Islet precursor cell (in vitro differentiated cells): Measurements from ENCODE around the gene EGF.
"Not testable (repeated sequence)": the region's sequence is repeated elsewhere in the genome, so short reads cannot be mapped to it uniquely, and the experiment has no call there.

Experiments used
- DNase-seq: peaks from one replicate; pipeline ENCODE4 v3.0.0-alpha.2; 2018

The EGF gene

DNA sequence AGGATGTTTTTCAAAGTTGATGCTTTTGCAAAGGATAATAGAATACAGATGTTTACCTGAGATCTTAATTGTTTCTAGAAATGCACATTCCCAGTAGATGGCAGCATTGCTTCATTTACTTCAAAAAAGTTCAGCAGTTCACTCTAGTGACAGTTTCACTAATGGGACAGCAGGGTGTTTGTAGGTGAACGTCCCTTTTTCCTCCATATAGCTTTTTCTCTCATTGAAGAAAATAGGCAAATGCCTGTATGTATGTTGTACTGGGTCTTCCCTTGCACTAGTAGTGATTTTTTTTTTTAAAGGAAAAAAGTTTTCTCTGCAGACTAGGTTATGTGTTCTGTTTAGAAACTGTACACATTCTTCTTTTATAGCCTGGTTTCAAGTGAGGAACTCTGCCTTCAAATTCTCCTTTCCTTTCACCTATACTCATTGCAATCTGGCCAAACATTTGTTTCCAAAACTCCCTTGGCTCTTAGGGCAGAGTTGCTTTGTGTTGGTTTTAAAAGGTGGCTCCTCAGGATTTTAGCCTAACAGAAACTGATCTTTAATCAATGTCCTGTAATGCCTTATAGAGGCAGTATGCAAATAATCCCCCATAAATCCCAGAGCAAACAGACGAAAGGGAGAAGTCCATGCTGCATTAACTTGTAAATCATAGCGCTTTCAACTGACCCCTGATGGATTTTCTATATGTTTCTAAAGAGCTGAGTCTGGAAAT is 86.3 kb downstream of the EGF start:
- DNase-seq = no peak

- DNase-seq = no peak
These were observed 86.9 kb downstream of the EGF start for GRCh38 chr4:109999585-109999912.

DNA sequence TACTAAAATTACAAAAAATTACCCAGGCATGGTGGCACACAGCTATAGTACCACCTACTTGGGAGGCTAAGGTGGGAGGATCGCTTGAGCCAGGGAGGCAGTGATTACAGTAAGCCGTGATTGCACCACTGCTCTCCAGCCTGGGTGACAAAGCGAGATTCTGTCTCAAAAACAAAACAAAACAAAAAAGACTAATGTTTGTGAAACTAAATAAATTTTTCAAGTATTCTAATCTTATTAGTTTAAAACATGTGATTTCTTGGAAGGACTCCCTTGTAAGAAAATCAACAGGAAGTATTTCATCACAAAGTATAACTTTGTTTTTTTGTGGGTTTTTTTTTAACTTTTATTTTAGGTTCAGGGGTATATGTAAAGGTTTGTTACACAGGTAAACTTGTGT is 89.6 kb downstream of the EGF start:
- DNase-seq = no peak

DNA sequence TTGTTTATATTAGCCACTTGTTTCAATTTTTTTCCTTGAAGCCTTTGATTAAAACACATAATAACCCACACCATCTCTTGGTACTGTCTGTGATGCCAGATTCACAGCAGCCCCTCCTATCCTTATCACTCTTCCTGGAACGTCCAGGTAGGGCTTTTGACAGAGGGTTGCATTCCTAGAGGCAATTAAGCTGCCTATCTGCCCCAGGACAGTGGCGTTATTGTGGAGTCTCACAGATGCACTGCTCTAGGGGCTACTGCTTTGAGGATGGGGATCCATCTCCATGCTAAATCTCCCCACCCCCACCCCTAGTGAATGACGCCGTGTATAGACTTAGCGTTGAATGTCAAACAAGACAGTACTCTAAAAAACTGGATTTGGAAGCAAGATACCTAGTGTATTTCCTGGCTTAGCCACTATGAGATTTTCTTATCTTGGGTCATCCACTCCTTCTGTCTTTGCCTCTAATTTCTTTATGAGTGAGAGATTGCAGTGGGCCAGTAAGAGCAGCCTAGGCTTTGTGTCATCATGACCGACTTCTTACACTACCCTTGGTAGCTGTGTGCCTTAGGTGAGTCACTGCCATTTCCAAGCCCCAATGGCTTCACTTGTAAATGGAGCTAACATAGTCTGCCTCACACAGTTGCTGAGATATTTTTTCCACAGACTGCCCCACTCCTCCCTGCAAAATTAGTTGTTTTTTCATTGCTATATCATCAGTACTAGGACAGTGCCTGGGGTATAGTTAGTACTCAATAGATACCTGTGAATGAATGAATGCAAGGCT is 90.9 kb downstream of the EGF start:
- DNase-seq = peak; percentile 82

- no peak for DNase-seq
These were observed 91.9 kb downstream of the EGF start for GRCh38 chr4:110004556-110004955.

- DNase-seq = no peak
These were observed 92.9 kb downstream of the EGF start for GRCh38 chr4:110005461-110006056.

GRCh38 chr4:110007217-110007616 is 94.5 kb downstream of the EGF start:
- no peak for DNase-seq

- DNase-seq = no peak
These were observed 95.9 kb downstream of the EGF start for GRCh38 chr4:110008540-110008939.

DNA sequence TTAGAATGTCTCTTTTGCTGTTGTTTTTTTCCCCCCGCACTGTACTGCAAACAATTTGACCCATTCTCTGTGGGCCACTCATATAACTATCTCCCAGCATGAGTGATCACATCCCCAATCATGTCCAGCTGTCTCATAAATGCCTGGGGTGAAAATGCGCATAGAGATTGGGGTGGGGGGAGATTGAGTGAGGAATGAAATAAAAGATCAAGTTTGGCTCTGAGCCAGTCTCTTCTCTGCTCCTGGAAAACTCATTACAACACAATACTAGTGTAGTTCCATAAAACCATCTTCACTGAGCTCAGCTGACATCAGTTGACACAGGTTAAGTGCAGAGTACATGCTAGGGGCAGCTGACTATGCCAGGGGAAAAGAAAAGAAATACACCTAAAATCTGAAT is 96.9 kb downstream of the EGF start:
- DNase-seq = no peak

GRCh38 chr4:110010797-110011196 is 98.1 kb downstream of the EGF start:
- no peak for DNase-seq

- DNase-seq = no peak
These were observed 100.2 kb downstream of the EGF start for GRCh38 chr4:110012917-110013316.

- peak; percentile 58 for DNase-seq
These were observed 101.5 kb downstream of the EGF start for GRCh38 chr4:110014233-110014632.

DNA sequence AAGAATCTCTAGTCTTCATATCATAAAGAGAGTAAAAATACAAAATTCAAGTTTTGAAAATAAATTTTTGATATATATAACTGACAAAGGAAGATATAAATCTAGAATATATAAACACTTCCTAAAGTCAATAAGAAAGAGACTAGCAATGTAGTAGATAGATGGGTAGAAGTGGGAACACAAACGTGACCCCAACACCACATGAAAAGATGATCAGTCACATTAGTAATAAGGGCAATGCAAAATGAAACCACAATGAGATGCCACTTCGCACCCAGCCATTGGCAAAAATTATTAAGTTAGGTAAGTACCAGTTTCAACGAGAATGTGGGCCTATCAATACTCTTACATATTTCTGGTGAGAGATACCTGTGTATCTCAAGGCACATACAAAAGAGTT is 106.5 kb downstream of the EGF start:
- DNase-seq = no peak

DNA sequence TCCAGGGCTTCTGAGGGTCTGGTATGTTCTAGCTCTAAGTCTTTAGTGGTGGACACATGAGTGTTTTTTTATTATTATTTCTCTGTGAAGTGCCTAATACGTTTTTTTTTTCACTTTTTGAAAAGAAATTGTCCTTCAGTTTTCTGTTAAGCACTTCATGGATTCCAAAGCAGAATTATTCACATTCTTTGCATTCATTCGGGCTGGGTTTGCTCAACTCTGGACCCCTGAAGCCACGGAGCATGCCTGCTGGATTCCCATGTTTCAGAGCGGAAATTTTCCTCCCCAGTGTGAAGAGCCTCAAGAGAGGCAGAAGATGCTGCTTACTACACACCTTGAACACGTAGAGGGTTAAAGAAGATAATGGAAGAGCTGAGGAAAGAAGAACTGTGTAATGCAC is 107.5 kb downstream of the EGF start:
- DNase-seq = peak; percentile 70

DNA sequence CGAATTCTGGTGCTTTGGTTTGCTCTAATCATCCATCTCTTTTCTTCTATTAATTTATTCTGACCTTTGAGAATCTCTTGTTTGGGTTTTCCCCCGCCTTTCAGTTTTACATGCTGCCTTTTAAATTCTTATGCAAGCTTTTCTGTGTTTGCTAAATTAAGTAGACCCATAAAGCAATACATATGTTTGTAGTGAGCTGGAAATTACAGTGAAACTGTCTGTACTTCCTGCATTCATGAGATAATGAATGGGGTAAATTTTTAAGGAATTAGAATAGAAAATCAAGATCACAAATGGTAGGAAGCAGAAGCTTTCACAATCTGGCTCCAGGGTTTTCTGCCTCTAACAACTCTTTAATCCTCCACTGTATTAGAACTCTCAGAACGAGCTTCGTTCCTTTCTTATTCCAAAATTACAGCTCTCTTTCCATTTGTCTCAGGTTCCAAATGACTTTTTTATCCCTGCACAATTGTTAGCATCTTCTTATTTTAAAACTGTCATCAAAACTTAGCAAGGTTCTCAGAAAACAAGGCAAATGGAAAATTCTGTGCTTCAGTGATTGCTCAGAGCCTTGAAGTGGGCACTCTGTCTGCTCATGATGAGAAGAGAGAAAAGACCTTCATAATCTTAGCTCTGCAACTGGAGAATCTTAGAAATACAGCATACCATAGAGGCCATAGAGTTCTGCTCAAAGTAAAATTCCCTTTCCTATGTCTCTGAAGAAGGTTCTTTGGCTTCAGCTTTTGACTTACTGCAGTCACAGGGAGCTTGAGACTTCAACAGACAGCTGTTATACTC is 108.2 kb downstream of the EGF start:
- DNase-seq = no peak

- no peak for DNase-seq
These were observed 109.8 kb downstream of the EGF start for GRCh38 chr4:110022457-110022856.

DNA sequence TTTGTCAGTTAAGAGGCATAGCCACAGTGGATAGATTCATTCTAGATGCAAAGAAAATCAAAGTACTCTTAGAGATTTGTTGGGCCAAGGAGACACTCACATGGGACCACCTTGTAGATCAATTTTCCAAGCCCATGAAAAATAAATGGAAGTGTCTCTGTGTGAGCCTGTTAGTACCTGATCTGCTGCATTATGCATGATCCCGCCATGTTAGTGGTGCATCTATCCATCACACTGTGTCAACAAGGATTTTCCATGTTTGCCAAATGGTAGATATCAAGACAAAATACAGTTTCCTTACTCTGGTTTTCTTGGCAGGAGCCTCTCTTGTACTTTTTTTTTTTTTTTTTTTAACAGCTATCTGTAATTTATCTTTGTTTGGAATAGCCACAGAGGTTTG is 112.4 kb downstream of the EGF start:
- DNase-seq = no peak

DNA sequence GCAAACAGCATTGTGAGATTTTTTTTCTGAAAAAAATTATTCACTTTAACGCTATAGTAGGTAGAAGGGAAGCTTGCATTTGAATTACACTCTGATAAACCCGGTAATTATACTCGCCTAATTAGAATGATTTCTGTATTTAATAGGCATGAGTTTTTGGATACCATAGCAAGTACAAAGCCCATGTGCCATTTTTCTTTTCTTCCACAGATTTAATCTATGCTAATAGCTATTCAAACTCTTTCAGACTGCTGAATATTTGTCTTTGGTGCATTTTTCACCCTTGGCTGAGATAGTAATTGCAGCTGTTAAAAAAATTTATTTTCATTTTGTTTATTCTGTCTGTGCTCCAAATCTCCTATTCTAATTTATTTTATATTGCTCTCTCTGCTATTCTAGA is 113.0 kb downstream of the EGF start:
- DNase-seq = no peak

DNA sequence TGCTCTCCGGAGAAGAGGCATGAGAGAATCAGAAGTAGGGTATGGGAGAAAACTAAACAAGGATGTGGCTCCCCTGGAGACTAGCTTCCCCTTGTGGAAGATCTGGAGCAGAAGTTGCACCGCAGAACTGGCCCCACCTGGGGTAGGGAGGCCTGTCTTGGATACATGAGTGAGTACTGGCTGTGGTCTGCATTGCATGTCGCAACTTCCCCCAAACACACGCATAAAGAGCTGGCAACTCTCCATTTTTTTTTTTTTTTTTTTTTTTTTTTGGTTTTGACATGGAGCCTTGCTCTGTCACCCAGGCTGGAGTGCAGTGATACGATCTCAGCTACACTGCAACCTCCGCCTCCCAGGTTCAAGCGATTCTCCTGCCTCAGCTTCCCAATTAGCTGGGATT is 119.9 kb downstream of the EGF start:
- DNase-seq = no peak

- no peak for DNase-seq
These were observed 120.8 kb downstream of the EGF start for GRCh38 chr4:110033355-110034025.

GRCh38 chr4:110034026-110034393 is 121.3 kb downstream of the EGF start:
- DNase-seq = no peak

DNA sequence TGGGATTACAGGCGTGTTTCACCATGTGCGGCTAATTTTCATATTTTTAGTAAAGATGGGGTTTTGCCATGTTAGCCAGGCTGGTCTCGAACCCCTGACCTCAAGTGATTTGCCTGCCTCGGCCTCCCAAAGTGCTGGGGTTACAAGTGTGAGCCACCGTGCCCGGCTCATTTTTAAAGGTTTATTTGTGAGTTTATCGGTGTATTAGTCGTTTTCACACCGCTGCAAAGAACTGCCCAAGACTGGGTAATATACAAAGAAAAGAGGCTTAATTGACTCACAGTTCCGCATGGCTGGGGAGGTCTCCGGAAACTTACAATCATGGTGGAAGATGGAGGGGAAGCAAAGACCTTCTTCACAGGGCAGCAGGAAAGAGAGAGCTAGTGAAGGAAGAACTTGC is 126.5 kb downstream of the EGF start:
- not testable (repeated sequence) for DNase-seq

GRCh38 chr4:110041735-110042134 is 129.1 kb downstream of the EGF start:
- DNase-seq = no peak
